Ascending aorta (tissue), 2 donors: ENCODE results near the gene FBXO3. TPM values are rescaled to one million over a fixed set of nuclear protein-coding genes. Genes with fewer than 3 reads are reported as not detected.
A peak's percentile ranks its signal among the peaks of the same experiment; 100 is the strongest.

Experiments
- DNase-seq, 2 donors: peaks; one replicate each; pipeline ENCODE4 v3.0.0-alpha.2; 2019; ENCODE audit warnings: low spot score in 2 of 2
- H3K27ac ChIP-seq, 2 donors: fragments of 200-600 bp; sonication (generic); one replicate each; pipeline ENCODE4 v1.5.1; 2016 to 2017; ENCODE audit warnings: mild to moderate bottlenecking in 1 of 2
- H3K27me3 ChIP-seq: fragments of 200-600 bp; sonication (generic); one replicate; pipeline ENCODE4 v1.5.1; 2017
- H3K36me3 ChIP-seq, 2 donors: fragments of 200-600 bp; sonication (generic); one replicate each; pipeline ENCODE4 v1.5.1; 2016
- H3K4me1 ChIP-seq, 2 donors: fragments of 200-600 bp; sonication (generic); one replicate each; pipeline ENCODE4 v1.5.1; 2016 to 2017; ENCODE audit warnings: mild to moderate bottlenecking in 1 of 2
- H3K4me3 ChIP-seq, 2 donors: fragments of 200-600 bp; sonication (generic); one replicate each; pipeline ENCODE4 v1.5.1; 2016 to 2017; ENCODE audit warnings: mild to moderate bottlenecking in 1 of 2
- H3K9me3 ChIP-seq, 2 donors: fragments of 200-600 bp; sonication (generic); one replicate each; pipeline ENCODE4 v1.5.1; 2016
- CTCF ChIP-seq, 3 experiments: fragments of 200-600 bp in 2 of 3; fragments of 450-650 bp in 1 of 3; sonication (generic) in 2 of 3; IDR thresholded peaks; one replicate each; pipeline ENCODE4 v1.5.1; 2016 to 2019; ENCODE audit warnings: antibody characterized with exemption in 3 of 3, mild to moderate bottlenecking in 1 of 3, moderate library complexity in 1 of 3
- intact Hi-C: fragments of 100-400 bp; cut with DNase I; formaldehyde crosslinking; loops from one replicate; pipeline ENCODE4 v1.15.1; 2023
- total RNA-seq: library from RNA; depleted of rRNA; stranded (reverse); fragments of >200 nt; gene quantifications from one replicate; pipeline ENCODE4 v1.1.0, GENCODE V29; 2016

FBXO3 gene
- total RNA-seq, 1 donor from 2014 or later, result 11.8 TPM

GRCh38 chr11:33706546-33706945 is 67.8 kb downstream of the FBXO3 start:
- peak overlapping the region in 1 of 2 donors; percentile 52 for H3K27ac ChIP-seq
- no peak for DNase-seq
- H3K4me1 ChIP-seq, result peaks cover 0 to 5% of the 10 kb centered on the region in 2 donors
- peaks cover 31 to 54% of the 10 kb centered on the region in 2 donors for H3K36me3 ChIP-seq
- no peaks in the 10 kb centered on the region for H3K9me3 ChIP-seq
- H3K4me3 ChIP-seq, result no peak overlapping the region
- TF ChIP-seq CTCF (IDR thresholded peaks at IDR 0.05), result no peak
- intact Hi-C loops, result no loop called here
- H3K27me3 ChIP-seq, result no peaks in the 10 kb centered on the region

DNA sequence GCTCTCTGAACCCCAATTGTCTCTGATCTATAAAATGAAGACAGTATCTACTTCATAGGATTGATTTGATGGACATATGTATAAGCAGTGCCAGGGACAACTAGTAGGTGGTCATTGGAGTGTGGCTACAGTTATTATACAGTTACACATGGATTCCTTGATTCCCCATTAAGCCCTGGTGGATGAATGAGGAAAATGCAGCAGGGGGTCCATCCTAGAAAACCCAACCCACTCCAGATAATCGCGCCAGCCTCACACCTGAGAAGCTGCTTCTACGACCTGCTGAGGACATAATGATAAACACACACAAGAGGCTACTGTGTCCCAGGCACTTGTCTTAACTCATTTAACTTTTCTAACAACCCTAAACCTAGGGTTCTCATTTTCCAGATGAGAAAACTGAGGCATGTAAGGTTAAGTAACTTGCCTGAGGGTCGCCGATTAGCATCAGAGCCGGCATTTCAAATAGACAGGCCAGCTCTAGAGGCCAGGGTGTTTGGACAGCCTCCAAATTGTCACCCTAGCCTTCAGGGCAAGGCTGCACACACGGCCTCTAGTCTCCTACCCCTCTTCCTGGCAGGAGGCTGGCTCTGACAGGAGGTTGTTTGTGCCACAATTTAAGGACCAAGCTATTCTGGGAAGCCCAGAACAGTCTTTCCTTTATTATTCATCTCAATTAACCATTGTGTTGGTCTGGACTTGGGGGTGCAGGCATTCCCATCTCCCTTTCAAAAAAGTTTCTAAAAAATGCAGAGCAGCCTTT is 69.9 kb downstream of the FBXO3 start:
- Histone ChIP-seq H3K4me1 (peaks cover 0 to 10% of the 10 kb centered on the region in 2 donors), H3K9me3 (no peaks in the 10 kb centered on the region), H3K36me3 (peaks cover 17 to 42% of the 10 kb centered on the region in 2 donors), H3K4me3 (no peak overlapping the region), H3K27me3 (no peaks in the 10 kb centered on the region), H3K27ac (peak overlapping the region in 1 of 2 donors; percentile 43)
- no peak for DNase-seq
- intact Hi-C loops, result loop anchor here (5.0 kb wide), 1 partner anchor 348 kb away; the partner anchor contains the start of gene CAPRIN1
- no peak for TF ChIP-seq CTCF (IDR thresholded peaks at IDR 0.05)

GRCh38 chr11:33703788-33704187 is 70.5 kb downstream of the FBXO3 start:
- no peak overlapping the region for H3K4me3 ChIP-seq
- H3K27ac ChIP-seq, result peak overlapping the region in 1 of 2 donors; percentile 43
- intact Hi-C loops, result loop anchor here (5.0 kb wide), 1 partner anchor 349 kb away; the partner anchor contains the start of gene CAPRIN1
- H3K4me1 ChIP-seq, result peaks cover 0 to 10% of the 10 kb centered on the region in 2 donors
- no peaks in the 10 kb centered on the region for H3K27me3 ChIP-seq
- H3K36me3 ChIP-seq, result peaks cover 11 to 36% of the 10 kb centered on the region in 2 donors
- no peak for TF ChIP-seq CTCF (IDR thresholded peaks at IDR 0.05)
- no peak for DNase-seq
- H3K9me3 ChIP-seq, result no peaks in the 10 kb centered on the region

DNA sequence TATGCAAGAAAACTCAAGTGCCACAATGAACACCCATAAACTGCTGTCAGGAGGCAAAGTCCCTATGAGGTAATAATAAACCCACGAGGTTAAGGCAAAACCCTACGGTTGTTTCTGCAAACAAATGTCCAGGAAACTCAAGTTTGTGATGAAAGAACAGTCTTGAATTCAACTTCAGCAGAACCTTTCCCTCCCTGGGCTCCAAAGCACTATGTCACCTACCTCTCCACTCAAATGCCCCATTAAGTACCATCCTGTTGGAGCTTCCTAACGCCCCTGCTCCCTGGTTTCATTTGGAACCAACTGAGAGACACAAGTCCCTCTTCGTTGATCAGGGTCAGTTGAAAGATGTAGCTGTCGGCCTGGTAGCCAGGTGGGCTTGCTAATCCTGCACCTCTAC is 71.1 kb downstream of the FBXO3 start:
- H3K4me1 ChIP-seq, result peaks cover 0 to 10% of the 10 kb centered on the region in 2 donors

More for the DNA sequence above, 71.1 kb downstream of the FBXO3 start:
- TF ChIP-seq CTCF (IDR thresholded peaks at IDR 0.05), result no peak
- Histone ChIP-seq H3K4me3 (no peak overlapping the region), H3K27me3 (no peaks in the 10 kb centered on the region), H3K36me3 (peaks cover 8 to 30% of the 10 kb centered on the region in 2 donors), H3K9me3 (no peaks in the 10 kb centered on the region), H3K27ac (peak overlapping the region in 1 of 2 donors; percentile 67)
- intact Hi-C loops, result loop anchor here (5.0 kb wide), 1 partner anchor 349 kb away; the partner anchor contains the start of gene CAPRIN1
- DNase-seq, result no peak
